Adipocyte (in vitro differentiated cells): ENCODE measurements around the gene PRF1.
"Not testable (repeated sequence)": the region's sequence is repeated elsewhere in the genome, so short reads cannot be mapped to it uniquely, and the experiment has no call there.

Source experiments
- DNase-seq: peaks from one replicate; pipeline ENCODE4 v3.0.0-alpha.2; 2015; ENCODE audit warnings: low read depth
- H3K27me3 ChIP-seq: replicated peaks from 2 replicates; pipeline ENCODE4 v1.7.0; 2013; ENCODE audit warnings: mild to moderate bottlenecking, low read length, moderate library complexity; ENCODE audit not compliant: control insufficient read depth, insufficient read depth
- H3K36me3 ChIP-seq: 2 replicates; pipeline ENCODE4 v1.7.0; 2013; ENCODE audit warnings: low read length, mild to moderate bottlenecking, moderate library complexity; ENCODE audit not compliant: control insufficient read depth, insufficient read depth, severe bottlenecking
- H3K4me1 ChIP-seq: 2 replicates; pipeline ENCODE4 v1.7.0; 2013; ENCODE audit warnings: mild to moderate bottlenecking, low read length, moderate library complexity; ENCODE audit not compliant: control insufficient read depth, insufficient read depth
- H3K4me3 ChIP-seq: 2 replicates; pipeline ENCODE4 v1.7.0; 2013; ENCODE audit warnings: mild to moderate bottlenecking, low read length, moderate library complexity
- H3K9ac ChIP-seq: 2 replicates; pipeline ENCODE4 v1.7.0; 2013; ENCODE audit warnings: mild to moderate bottlenecking, low read length, moderate library complexity
- H3K9me3 ChIP-seq: 2 replicates; pipeline ENCODE4 v1.7.0; 2013; ENCODE audit warnings: mild to moderate bottlenecking, low read length, moderate library complexity; ENCODE audit not compliant: control insufficient read depth

Gene PRF1

DNA sequence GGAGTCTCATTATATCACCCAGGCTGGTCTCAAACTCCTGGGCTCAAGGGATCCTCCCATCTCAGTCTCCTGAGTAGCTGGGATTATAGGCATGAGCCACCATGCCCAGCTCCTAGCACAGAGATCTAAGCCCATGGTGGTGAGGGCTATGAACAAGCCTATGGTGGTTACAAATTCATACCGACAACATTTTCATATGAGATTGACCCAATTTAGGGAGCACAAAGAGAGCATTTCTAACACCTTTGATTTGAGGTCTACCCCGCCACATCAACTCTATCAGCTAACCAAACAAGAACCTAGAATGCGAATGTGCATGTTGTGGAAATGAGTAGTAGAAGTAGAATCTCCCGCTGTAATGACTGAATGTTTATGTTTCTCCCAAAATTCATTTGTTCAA is 14.2 kb upstream of the PRF1 start:
- peaks cover 17% of the 10 kb centered on the region for H3K9me3 ChIP-seq
- H3K4me3 ChIP-seq: no peak overlapping the region
- DNase-seq: no peak
- H3K4me1 ChIP-seq: no peaks in the 10 kb centered on the region
- H3K36me3 ChIP-seq: no peaks in the 10 kb centered on the region
- H3K9ac ChIP-seq: no peak overlapping the region
- no peaks in the 10 kb centered on the region for H3K27me3 ChIP-seq

GRCh38 chr10:70615784-70616522 is 13.4 kb upstream of the PRF1 start:
- Histone ChIP-seq H3K9ac (no peak overlapping the region), H3K27me3 (no peaks in the 10 kb centered on the region), H3K4me1 (no peaks in the 10 kb centered on the region), H3K36me3 (no peaks in the 10 kb centered on the region), H3K9me3 (peaks cover 17% of the 10 kb centered on the region), H3K4me3 (no peak overlapping the region)
- DNase-seq: no peak

DNA sequence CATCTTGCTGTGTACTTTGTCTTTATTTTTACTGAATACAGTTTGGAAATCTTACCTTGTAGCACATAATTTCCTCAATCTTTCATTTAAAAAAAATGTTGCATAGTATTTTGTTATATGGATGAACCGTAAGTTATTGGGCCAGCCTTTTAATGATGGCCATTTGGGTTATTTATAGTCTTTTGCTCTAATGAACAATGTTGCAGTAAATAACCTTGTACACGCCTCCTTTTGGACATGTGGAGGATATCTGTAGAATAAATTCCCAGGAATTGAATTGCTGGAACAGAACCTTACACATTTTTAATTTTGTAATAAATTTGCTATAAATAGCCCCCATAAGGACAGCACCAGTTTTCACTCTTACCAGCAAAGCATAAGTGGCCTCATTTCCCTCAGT is 12.7 kb upstream of the PRF1 start:
- no peak for DNase-seq
- no peaks in the 10 kb centered on the region for H3K4me1 ChIP-seq
- peaks cover 10% of the 10 kb centered on the region for H3K9me3 ChIP-seq
- no peak overlapping the region for H3K4me3 ChIP-seq
- H3K36me3 ChIP-seq: no peaks in the 10 kb centered on the region
- no peaks in the 10 kb centered on the region for H3K27me3 ChIP-seq
- H3K9ac ChIP-seq: no peak overlapping the region

DNA sequence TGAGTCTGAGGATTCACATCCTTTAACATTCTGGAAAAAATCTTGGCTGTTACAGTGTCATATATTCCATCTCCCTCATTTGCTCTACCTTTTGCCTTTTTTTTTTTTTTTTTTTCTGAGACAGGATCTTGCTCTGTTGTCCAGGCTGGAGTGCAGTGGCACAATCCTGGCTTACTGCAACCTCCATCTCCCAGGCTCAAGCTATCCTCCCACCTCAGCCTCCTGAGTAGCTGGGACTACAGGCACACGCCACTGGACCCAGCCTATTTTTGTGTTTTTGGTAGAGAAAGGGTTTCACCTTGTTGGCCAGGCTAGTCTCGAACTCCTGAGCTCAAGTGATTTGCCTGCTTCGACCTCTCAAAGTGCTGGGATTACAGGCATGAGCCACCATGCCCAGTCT is 11.8 kb upstream of the PRF1 start:
- not testable (repeated sequence) for H3K9me3 ChIP-seq, H3K36me3 ChIP-seq, H3K4me3 ChIP-seq, H3K4me1 ChIP-seq, H3K27me3 ChIP-seq, H3K9ac ChIP-seq, DNase-seq

DNA sequence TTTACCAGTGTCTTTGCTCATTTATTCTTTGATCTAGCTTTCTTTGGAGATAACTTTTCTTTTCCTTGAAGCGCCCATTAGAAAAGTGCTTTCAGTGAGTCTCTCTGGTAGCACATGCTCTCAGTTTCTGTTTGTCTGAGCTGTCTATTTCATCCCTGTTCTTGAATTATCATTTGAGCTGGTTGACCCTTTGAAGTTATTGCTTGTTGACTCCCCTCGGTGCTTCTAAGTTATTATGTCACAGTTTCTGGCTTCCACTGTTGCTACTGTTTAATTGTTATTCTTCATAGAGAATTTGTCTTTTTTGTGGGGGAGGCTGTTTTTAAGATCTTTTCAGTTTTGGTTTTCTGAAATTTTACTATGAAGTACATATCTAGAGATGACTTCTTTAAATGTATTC is 11.4 kb upstream of the PRF1 start:
- H3K9ac ChIP-seq: no peak overlapping the region
- H3K4me1 ChIP-seq: no peaks in the 10 kb centered on the region
- DNase-seq: no peak
- no peak overlapping the region for H3K4me3 ChIP-seq
- H3K9me3 ChIP-seq: no peaks in the 10 kb centered on the region
- no peaks in the 10 kb centered on the region for H3K36me3 ChIP-seq
- H3K27me3 ChIP-seq: no peaks in the 10 kb centered on the region

GRCh38 chr10:70607936-70608335 is 5.4 kb upstream of the PRF1 start:
- Histone ChIP-seq H3K36me3 (no peaks in the 10 kb centered on the region), H3K4me1 (no peaks in the 10 kb centered on the region), H3K27me3 (no peaks in the 10 kb centered on the region), H3K9me3 (no peaks in the 10 kb centered on the region), H3K9ac (no peak overlapping the region), H3K4me3 (no peak overlapping the region)
- DNase-seq: no peak

GRCh38 chr10:70605161-70605560 is 2.6 kb upstream of the PRF1 start:
- no peak for DNase-seq
- Histone ChIP-seq H3K4me1 (no peaks in the 10 kb centered on the region), H3K4me3 (no peak overlapping the region), H3K36me3 (no peaks in the 10 kb centered on the region), H3K9ac (no peak overlapping the region), H3K9me3 (no peaks in the 10 kb centered on the region), H3K27me3 (no peaks in the 10 kb centered on the region)

GRCh38 chr10:70604106-70604505 is 1.6 kb upstream of the PRF1 start:
- Histone ChIP-seq H3K27me3 (peaks cover 3% of the 10 kb centered on the region), H3K9me3 (no peaks in the 10 kb centered on the region), H3K4me3 (no peak overlapping the region), H3K9ac (no peak overlapping the region), H3K36me3 (no peaks in the 10 kb centered on the region), H3K4me1 (no peaks in the 10 kb centered on the region)
- no peak for DNase-seq

- no peak overlapping the region for H3K4me3 ChIP-seq
- no peaks in the 10 kb centered on the region for H3K9me3 ChIP-seq
- H3K9ac ChIP-seq: no peak overlapping the region
- no peaks in the 10 kb centered on the region for H3K4me1 ChIP-seq
- no peaks in the 10 kb centered on the region for H3K36me3 ChIP-seq
- DNase-seq: no peak
- peaks cover 3% of the 10 kb centered on the region for H3K27me3 ChIP-seq
These were observed 884 bp upstream of the PRF1 start for GRCh38 chr10:70603449-70603801.

- H3K9me3 ChIP-seq: no peaks in the 10 kb centered on the region
- H3K27me3 ChIP-seq: peaks cover 3% of the 10 kb centered on the region
- DNase-seq: no peak
- no peak overlapping the region for H3K9ac ChIP-seq
- no peaks in the 10 kb centered on the region for H3K4me1 ChIP-seq
- no peak overlapping the region for H3K4me3 ChIP-seq
- H3K36me3 ChIP-seq: no peaks in the 10 kb centered on the region
These were observed 795 bp downstream of the PRF1 start for GRCh38 chr10:70601746-70602145.

- Histone ChIP-seq H3K4me1 (no peaks in the 10 kb centered on the region), H3K4me3 (no peak overlapping the region), H3K9me3 (no peaks in the 10 kb centered on the region), H3K36me3 (no peaks in the 10 kb centered on the region), H3K27me3 (peaks cover 3% of the 10 kb centered on the region), H3K9ac (no peak overlapping the region)
- DNase-seq: no peak
These were observed 1.8 kb downstream of the PRF1 start for GRCh38 chr10:70600512-70601395.
